SK-N-SH (cell line): ENCODE results near the gene PRKCA. TPM values are rescaled to one million over a fixed set of nuclear protein-coding genes. Genes with fewer than 3 reads are reported as not detected.
"Not testable (repeated sequence)": the region's sequence is repeated elsewhere in the genome, so short reads cannot be mapped to it uniquely, and the experiment has no call there.

Experiments
- CTCF ChIA-PET: fragments of 300-600, 350-600 bp; formaldehyde crosslinking; extraction: SDS; loops from one replicate; lab custom pipeline; 2021; lab: Yijun Ruan, JAX
- POLR2A ChIA-PET: fragments of 350-600 bp; sonication (Branson Sonifier 250); formaldehyde crosslinking; extraction: SDS; loops from one replicate; lab custom pipeline; 2020; ENCODE audit warnings: antibody characterized with exemption, inconsistent platforms; lab: Yijun Ruan, JAX
- DNase-seq: peaks from one replicate; pipeline ENCODE4 v3.0.0; 2012
- H2AFZ ChIP-seq: fragments of 200-600 bp; sonication (generic); 2 replicates; pipeline ENCODE4 v1.8.1; 2016; ENCODE audit warnings: antibody characterized with exemption, mild to moderate bottlenecking, low read depth
- H3F3A ChIP-seq: fragments of 200-600 bp; sonication (generic); replicated peaks from 2 replicates; pipeline ENCODE3; 2016; ENCODE audit warnings: antibody characterized with exemption, mild to moderate bottlenecking; ENCODE audit not compliant: insufficient read depth
- H3K27ac ChIP-seq, 2 experiments: fragments of 200-500 bp in 1 of 2; fragments of 200-600 bp in 1 of 2; sonication (Bioruptor generic) in 1 of 2; sonication (generic), shearing (Covaris generic) in 1 of 2; 2 replicates each; pipeline versions ENCODE4 v1.5.1 to v1.6.1; 2014 to 2016; ENCODE audit warnings: low read depth in 2 of 2, inconsistent platforms in 1 of 2, low read length in 1 of 2, mild to moderate bottlenecking in 1 of 2, mixed read lengths in 1 of 2
- H3K27me3 ChIP-seq: fragments of 200-600 bp; sonication (generic), shearing (Covaris generic); 2 replicates; pipeline ENCODE4 v1.6.1; 2016; ENCODE audit warnings: mixed run types; ENCODE audit not compliant: insufficient read depth
- H3K36me3 ChIP-seq, 2 experiments: fragments of 200-500 bp in 1 of 2; fragments of 200-600 bp in 1 of 2; sonication (Bioruptor generic) in 1 of 2; sonication (generic) in 1 of 2; replicated peaks in 1 of 2; 2 replicates each; pipeline versions ENCODE3 to v1.5.1; 2014 to 2016; ENCODE audit warnings: low read length in 1 of 2, mild to moderate bottlenecking in 1 of 2; ENCODE audit not compliant: insufficient read depth in 2 of 2, control insufficient read depth in 1 of 2
- H3K4me1 ChIP-seq, 2 experiments: fragments of 200-500 bp in 1 of 2; fragments of 200-600 bp in 1 of 2; sonication (Bioruptor generic) in 1 of 2; sonication (generic), shearing (Covaris generic) in 1 of 2; 2 replicates each; pipeline versions ENCODE4 v1.5.1 to v1.6.1; 2014 to 2016; ENCODE audit warnings: low read depth in 1 of 2, low read length in 1 of 2, mixed run types in 1 of 2; ENCODE audit not compliant: insufficient read depth in 2 of 2, control insufficient read depth in 1 of 2
- H3K4me2 ChIP-seq: fragments of 200-600 bp; sonication (generic), shearing (Covaris generic); 2 replicates; pipeline ENCODE4 v1.6.1; 2017; ENCODE audit warnings: mixed run types
- H3K4me3 ChIP-seq, 2 experiments: fragments of 200-500 bp in 1 of 2; fragments of 200-600 bp in 1 of 2; sonication (Bioruptor generic) in 1 of 2; sonication (generic), shearing (Covaris generic) in 1 of 2; 2 replicates each; pipeline versions ENCODE4 v1.5.1 to v1.8.1; 2014 to 2016; ENCODE audit warnings: low read depth in 2 of 2, inconsistent platforms in 1 of 2, low read length in 1 of 2, mild to moderate bottlenecking in 1 of 2, mixed read lengths in 1 of 2, moderate library complexity in 1 of 2
- H3K79me2 ChIP-seq: fragments of 200-600 bp; sonication (generic); 2 replicates; pipeline ENCODE4 v1.8.1; 2017; ENCODE audit warnings: mild to moderate bottlenecking; ENCODE audit not compliant: insufficient read depth
- H3K9ac ChIP-seq: fragments of 200-600 bp; sonication (generic); 2 replicates; pipeline ENCODE4 v1.6.1; 2017; ENCODE audit warnings: mixed run types
- H3K9me2 ChIP-seq: fragments of 200-600 bp; sonication (generic); 2 replicates; pipeline ENCODE4 v1.6.1; 2017; ENCODE audit warnings: mixed run types
- H3K9me3 ChIP-seq: fragments of 200-600 bp; sonication (generic); 2 replicates; pipeline ENCODE4 v1.6.1; 2017; ENCODE audit warnings: mixed run types, mild to moderate bottlenecking, moderate library complexity
- H4K20me1 ChIP-seq: fragments of 200-600 bp; sonication (generic); 2 replicates; pipeline ENCODE4 v1.6.1; 2017; ENCODE audit warnings: mild to moderate bottlenecking, mixed run types; ENCODE audit not compliant: insufficient read depth
- CHD2 ChIP-seq: fragments of 150-350 bp; IDR thresholded peaks from 2 replicates; pipeline ENCODE4 v1.6.1; 2018; ENCODE audit warnings: low read length; ENCODE audit not compliant: partially characterized antibody
- ELF1 ChIP-seq: IDR thresholded peaks from 2 replicates; pipeline ENCODE4 v1.4.0; 2012
- GATA2 ChIP-seq: sonication (generic); formaldehyde crosslinking; IDR thresholded peaks from 2 replicates; pipeline ENCODE4 v1.5.0; 2020; ENCODE audit warnings: mild to moderate bottlenecking, missing genetic modification reagents
- IRF3 ChIP-seq: fragments of 150-350 bp; IDR thresholded peaks from 2 replicates; pipeline ENCODE4 v1.6.1; 2016; ENCODE audit warnings: mild to moderate bottlenecking, low read depth, low read length
- JUND ChIP-seq: IDR thresholded peaks from 2 replicates; pipeline ENCODE4 v1.4.0; 2012
- MAX ChIP-seq: IDR thresholded peaks from 2 replicates; pipeline ENCODE4 v1.4.0; 2012; ENCODE audit warnings: low read depth
- MEF2A ChIP-seq: IDR thresholded peaks from 2 replicates; pipeline ENCODE4 v1.4.0; 2012; ENCODE audit warnings: low read depth, borderline replicate concordance
- PBX3 ChIP-seq: IDR thresholded peaks from 2 replicates; pipeline ENCODE4; 2012
- POLR2AphosphoS5 ChIP-seq: IDR thresholded peaks from 2 replicates; pipeline ENCODE4 v1.6.1; 2012; ENCODE audit warnings: low read depth, low read length
- RAD21 ChIP-seq: IDR thresholded peaks from 2 replicates; pipeline ENCODE4 v1.6.1; 2012; ENCODE audit warnings: mild to moderate bottlenecking, low read length
- RXRA ChIP-seq: IDR thresholded peaks from 2 replicates; pipeline ENCODE4 v1.4.0; 2012; ENCODE audit warnings: low read depth, mild to moderate bottlenecking, borderline replicate concordance
- SMC3 ChIP-seq: IDR thresholded peaks from 2 replicates; pipeline ENCODE4 v1.6.1; 2012; ENCODE audit warnings: low read depth, low read length, improper control_type of control experiment
- TCF12 ChIP-seq: IDR thresholded peaks from 2 replicates; pipeline ENCODE4 v1.4.0; 2012
- USF1 ChIP-seq: IDR thresholded peaks from 2 replicates; pipeline ENCODE4 v1.4.0; 2012; ENCODE audit warnings: low read depth, borderline replicate concordance
- USF2 ChIP-seq: fragments of 150-350 bp; IDR thresholded peaks from 2 replicates; pipeline ENCODE4 v1.6.1; 2017; ENCODE audit warnings: antibody characterized with exemption, low read length, low read depth, borderline replicate concordance
- WGBS: methylation state at CpG from one replicate; pipeline ENCODE4 v1.1.6; 2017; ENCODE audit warnings: low lambda C conversion rate; 5-methylcytosine and 5-hydroxymethylcytosine counted together
- polyA plus RNA-seq, 3 experiments: library from polyadenylated mRNA; depleted of rRNA; stranded (reverse); fragments of >200 nt; gene quantifications; 2 replicates each; pipeline ENCODE4 v1.2.3, GENCODE V29; 2012

PRKCA gene
- polyA plus RNA-seq, 1 of the 3 experiments (the other 2 are of a cell fraction): 108 TPM

GRCh38 chr17:66296289-66296725 is 6.1 kb upstream of the PRKCA start (continued):
- TF ChIP-seq IRF3 (no peak), USF2 (no peak), MEF2A (no peak), POLR2AphosphoS5 (no peak), TCF12 (no peak)

GRCh38 chr17:66297443-66297842 is 5.0 kb upstream of the PRKCA start:
- H2AFZ ChIP-seq, DNase-seq, H3K9me2 ChIP-seq, H3K27ac ChIP-seq, H3K36me3 ChIP-seq, H4K20me1 ChIP-seq, H3K4me1 ChIP-seq, CTCF ChIA-PET, H3K9me3 ChIP-seq, H3K4me3 ChIP-seq, H3K9ac ChIP-seq, H3K4me2 ChIP-seq, H3K27me3 ChIP-seq, POLR2A ChIA-PET, H3F3A ChIP-seq: not testable (repeated sequence)
- WGBS: 96% methylated on average over 9 of the region's 9 CpGs
- peaks cover 19% of the 10 kb centered on the region; the same call in 1 of the 2 replicates for H3K79me2 ChIP-seq

- no peaks in the 10 kb centered on the region for H3K36me3 ChIP-seq
- no peak overlapping the region for H3K4me3 ChIP-seq
- peaks cover 11% of the 10 kb centered on the region for H3F3A ChIP-seq
- H3K4me1 ChIP-seq: peaks cover 3 to 14% of the 10 kb centered on the region in 2 experiments; a peak in 3 of 4 replicates
- ChIA-PET POLR2A (no interaction called here), CTCF (interaction anchor here (0.9 to 1.4 kb wide), 4 partner anchors 24 to 267 kb away, joined by 3 to 5 read pairs (median 4); no protein-coding TSS in a partner anchor)
- H3K9me2 ChIP-seq: no peaks in the 10 kb centered on the region
- no peak overlapping the region for H3K4me2 ChIP-seq
- H4K20me1 ChIP-seq: peaks cover 12% of the 10 kb centered on the region
- 96% methylated on average over 4 of the region's 4 CpGs for WGBS
- no peak overlapping the region for H2AFZ ChIP-seq
- H3K9ac ChIP-seq: no peak overlapping the region
- TF ChIP-seq GATA2 (CRISPR knock-in tag) (no peak), USF1 (no peak), PBX3 (no peak), RAD21 (no peak), IRF3 (no peak), ELF1 (no peak), JUND (no peak), RXRA (no peak), CHD2 (no peak), USF2 (no peak), SMC3 (no peak), MAX (no peak)
- DNase-seq: no peak
- no peaks in the 10 kb centered on the region for H3K27me3 ChIP-seq
- no peak overlapping the region for H3K27ac ChIP-seq
- no peaks in the 10 kb centered on the region for H3K9me3 ChIP-seq
- peaks cover 39% of the 10 kb centered on the region for H3K79me2 ChIP-seq
Measured at GRCh38 chr17:66299711-66300110, 2.7 kb upstream of the PRKCA start.
